DOHH2 (cell line): ENCODE measurements around the gene SNX13.

Experiments used
- EZH2phosphoT487 ChIP-seq: fragments of 200-600 bp; sonication (generic); IDR thresholded peaks from 2 replicates; pipeline ENCODE4 v1.6.1; 2017; ENCODE audit warnings: borderline replicate concordance, mild to moderate bottlenecking, antibody characterized with exemption, low read length, moderate library complexity, mixed read lengths
- TF ChIP-seq, protein P1 (sequence below): fragments of 200-600 bp; sonication (generic); IDR thresholded peaks from one replicate; pipeline ENCODE4 v1.5.1; 2014; ENCODE audit warnings: antibody characterized with exemption, mild to moderate bottlenecking, low read depth, low read length; ENCODE audit not compliant: poor library complexity, severe bottlenecking

DNA sequence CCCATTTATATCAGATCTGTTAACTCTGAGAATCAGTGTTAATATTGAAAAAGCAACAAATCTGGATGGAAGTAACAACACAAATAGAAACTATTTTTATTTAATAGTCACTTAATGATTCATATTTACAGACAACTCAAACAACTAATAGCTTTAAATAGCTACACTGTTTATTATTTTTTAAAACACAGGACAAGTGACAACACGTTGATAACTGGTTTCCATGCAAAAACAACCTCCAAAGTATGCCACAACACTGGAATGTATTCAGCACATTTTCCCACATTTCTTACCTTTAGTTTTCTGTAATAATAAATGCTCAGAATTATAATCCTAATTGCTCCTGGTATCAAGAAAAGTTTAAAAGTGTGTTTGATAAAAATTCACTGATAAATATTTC lies 4.0 kb downstream of the SNX13 start:
- TF ChIP-seq, protein P1, sequence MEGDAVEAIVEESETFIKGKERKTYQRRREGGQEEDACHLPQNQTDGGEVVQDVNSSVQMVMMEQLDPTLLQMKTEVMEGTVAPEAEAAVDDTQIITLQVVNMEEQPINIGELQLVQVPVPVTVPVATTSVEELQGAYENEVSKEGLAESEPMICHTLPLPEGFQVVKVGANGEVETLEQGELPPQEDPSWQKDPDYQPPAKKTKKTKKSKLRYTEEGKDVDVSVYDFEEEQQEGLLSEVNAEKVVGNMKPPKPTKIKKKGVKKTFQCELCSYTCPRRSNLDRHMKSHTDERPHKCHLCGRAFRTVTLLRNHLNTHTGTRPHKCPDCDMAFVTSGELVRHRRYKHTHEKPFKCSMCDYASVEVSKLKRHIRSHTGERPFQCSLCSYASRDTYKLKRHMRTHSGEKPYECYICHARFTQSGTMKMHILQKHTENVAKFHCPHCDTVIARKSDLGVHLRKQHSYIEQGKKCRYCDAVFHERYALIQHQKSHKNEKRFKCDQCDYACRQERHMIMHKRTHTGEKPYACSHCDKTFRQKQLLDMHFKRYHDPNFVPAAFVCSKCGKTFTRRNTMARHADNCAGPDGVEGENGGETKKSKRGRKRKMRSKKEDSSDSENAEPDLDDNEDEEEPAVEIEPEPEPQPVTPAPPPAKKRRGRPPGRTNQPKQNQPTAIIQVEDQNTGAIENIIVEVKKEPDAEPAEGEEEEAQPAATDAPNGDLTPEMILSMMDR, result no peak
- no peak for TF ChIP-seq EZH2phosphoT487
